ENCODE results near the gene TTC5. TPM values are rescaled to one million over a fixed set of nuclear protein-coding genes. Genes with fewer than 3 reads are reported as not detected.
A peak's percentile ranks its signal among the peaks of the same experiment; 100 is the strongest.

The TTC5 gene
- total RNA-seq, 2 donors from 2014 or later = 11.1 to 18.5 TPM

GRCh38 chr14:20317720-20318119 is 12.0 kb upstream of the TTC5 start:
- Histone ChIP-seq H3K4me1 (replicated peaks) (no peaks in the 10 kb centered on the region), H3K27me3 (replicated peaks; ENCODE audit: insufficient read depth) (no peaks in the 10 kb centered on the region), H3K36me3 (no peaks in the 10 kb centered on the region), H3K4me3 (no peak overlapping the region), H3K27ac (no peak overlapping the region), H3K9me3 (no peaks in the 10 kb centered on the region)
- WGBS = 95% methylated on average over 16 of the region's 16 CpGs
- intact Hi-C loops (cut with DNase I) = no loop called here
- TF ChIP-seq POLR2A (IDR thresholded peaks at IDR 0.05) = no peak
- no peak for TF ChIP-seq POLR2AphosphoS5 (IDR thresholded peaks at IDR 0.05)
- no peak for TF ChIP-seq CTCF (IDR thresholded peaks at IDR 0.05)
- no peak for DNase-seq (ENCODE audit: low spot score)

GRCh38 chr14:20314026-20314425 is 8.3 kb upstream of the TTC5 start:
- 87% methylated on average over 2 of the region's 2 CpGs for WGBS
- Histone ChIP-seq H3K4me3 (no peak overlapping the region), H3K27me3 (replicated peaks; ENCODE audit: insufficient read depth) (no peaks in the 10 kb centered on the region), H3K27ac (no peak overlapping the region), H3K4me1 (replicated peaks) (no peaks in the 10 kb centered on the region), H3K9me3 (no peaks in the 10 kb centered on the region), H3K36me3 (no peaks in the 10 kb centered on the region)
- TF ChIP-seq POLR2A (IDR thresholded peaks at IDR 0.05) (no peak), CTCF (IDR thresholded peaks at IDR 0.05) (no peak), POLR2AphosphoS5 (IDR thresholded peaks at IDR 0.05) (no peak)
- no peak for DNase-seq (ENCODE audit: low spot score)
- intact Hi-C loops (cut with DNase I) = no loop called here

- Histone ChIP-seq H3K27ac (no peak overlapping the region), H3K4me1 (replicated peaks) (peaks cover 2% of the 10 kb centered on the region), H3K4me3 (peak overlapping the region in 1 of 2 donors; percentile 62), H3K27me3 (replicated peaks; ENCODE audit: insufficient read depth) (no peaks in the 10 kb centered on the region), H3K9me3 (no peaks in the 10 kb centered on the region), H3K36me3 (no peaks in the 10 kb centered on the region)
- WGBS = 88% methylated on average over 1 of the region's 1 CpG
- DNase-seq (ENCODE audit: low spot score) = no peak
- TF ChIP-seq POLR2A (IDR thresholded peaks at IDR 0.05) (no peak), POLR2AphosphoS5 (IDR thresholded peaks at IDR 0.05) (no peak), CTCF (IDR thresholded peaks at IDR 0.05) (peak in 1 of 4 experiments; percentile 4)
- intact Hi-C loops (cut with DNase I) = no loop called here
Measured at GRCh38 chr14:20306079-20306423, 300 bp upstream of the TTC5 start.

GRCh38 chr14:20302042-20302755 is 3.6 kb downstream of the TTC5 start:
- Histone ChIP-seq H3K36me3 (peaks cover 0 to 4% of the 10 kb centered on the region in 2 donors), H3K4me1 (replicated peaks) (peaks cover 2% of the 10 kb centered on the region), H3K27ac (no peak overlapping the region), H3K9me3 (no peaks in the 10 kb centered on the region), H3K27me3 (replicated peaks; ENCODE audit: insufficient read depth) (no peaks in the 10 kb centered on the region), H3K4me3 (no peak overlapping the region)
- DNase-seq (ENCODE audit: low spot score) = no peak
- TF ChIP-seq POLR2A (IDR thresholded peaks at IDR 0.05) (no peak), CTCF (IDR thresholded peaks at IDR 0.05) (no peak), POLR2AphosphoS5 (IDR thresholded peaks at IDR 0.05) (no peak)
- WGBS = 87% methylated on average over 1 of the region's 1 CpG
- intact Hi-C loops (cut with DNase I) = no loop called here

- Histone ChIP-seq H3K27ac (no peak overlapping the region), H3K9me3 (no peaks in the 10 kb centered on the region), H3K4me1 (replicated peaks) (no peaks in the 10 kb centered on the region), H3K4me3 (no peak overlapping the region), H3K27me3 (replicated peaks; ENCODE audit: insufficient read depth) (no peaks in the 10 kb centered on the region), H3K36me3 (peaks cover 5 to 11% of the 10 kb centered on the region in 2 donors)
- WGBS = 87% methylated on average over 4 of the region's 4 CpGs
- no peak for DNase-seq (ENCODE audit: low spot score)
- no peak for TF ChIP-seq CTCF (IDR thresholded peaks at IDR 0.05)
- intact Hi-C loops (cut with DNase I) = no loop called here
Measured at GRCh38 chr14:20295067-20295466, 10.7 kb downstream of the TTC5 start.
